ENCODE results near the gene SQOR.

SQOR gene

DNA sequence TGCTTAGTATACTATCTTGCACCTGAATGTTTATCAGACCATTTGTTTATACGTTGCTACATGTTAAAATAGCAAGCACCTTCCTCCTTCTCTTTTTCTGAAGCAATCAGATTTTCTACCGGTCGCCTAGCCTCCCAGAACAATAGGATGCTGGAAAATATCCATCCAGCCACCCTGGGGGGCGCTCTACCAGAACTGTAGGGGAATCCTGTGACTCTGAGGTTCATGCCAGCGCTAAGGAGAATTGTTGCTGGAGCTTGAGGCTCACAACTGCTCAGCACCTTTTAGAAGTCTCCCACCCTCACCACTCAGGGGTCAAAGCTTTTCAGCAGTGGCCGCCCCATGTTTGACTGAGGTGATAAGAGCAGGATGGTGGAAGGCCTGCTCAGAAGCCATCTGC, 27.5 kb downstream of the SQOR start:
- no peak for DNase-seq

- DNase-seq: peak; percentile 59
These were observed 29.6 kb downstream of the SQOR start for GRCh38 chr15:45664451-45664850.

DNA sequence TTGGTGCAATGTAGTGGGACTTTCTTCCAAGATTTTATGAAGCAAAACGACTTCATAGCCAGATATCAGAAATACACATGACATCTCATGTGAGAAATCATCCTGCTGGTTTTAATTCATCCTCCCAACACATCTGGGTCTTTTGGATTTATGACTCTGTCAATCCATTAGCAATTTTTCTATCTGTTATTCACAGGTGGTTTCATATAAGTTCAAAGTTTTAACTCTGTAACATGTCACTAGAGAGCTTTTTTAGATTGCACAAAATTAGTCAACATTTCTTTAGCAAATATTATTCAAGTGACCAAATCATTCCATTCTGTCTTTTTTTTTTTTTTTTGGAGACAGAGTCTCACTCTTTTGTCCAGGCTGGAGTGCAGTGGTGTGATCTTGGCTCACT, 30.4 kb downstream of the SQOR start:
- DNase-seq: peak; percentile 43

- DNase-seq: no peak
These were observed 31.5 kb downstream of the SQOR start for GRCh38 chr15:45666119-45666875.

GRCh38 chr15:45667002-45667401, 32.2 kb downstream of the SQOR start:
- DNase-seq: no peak

- DNase-seq: no peak
These were observed 33.6 kb downstream of the SQOR start for GRCh38 chr15:45668386-45668785.

- no peak for DNase-seq
These were observed 34.6 kb downstream of the SQOR start for GRCh38 chr15:45669422-45669821.

- DNase-seq: no peak
These were observed 35.3 kb downstream of the SQOR start for GRCh38 chr15:45670091-45670490.

DNA sequence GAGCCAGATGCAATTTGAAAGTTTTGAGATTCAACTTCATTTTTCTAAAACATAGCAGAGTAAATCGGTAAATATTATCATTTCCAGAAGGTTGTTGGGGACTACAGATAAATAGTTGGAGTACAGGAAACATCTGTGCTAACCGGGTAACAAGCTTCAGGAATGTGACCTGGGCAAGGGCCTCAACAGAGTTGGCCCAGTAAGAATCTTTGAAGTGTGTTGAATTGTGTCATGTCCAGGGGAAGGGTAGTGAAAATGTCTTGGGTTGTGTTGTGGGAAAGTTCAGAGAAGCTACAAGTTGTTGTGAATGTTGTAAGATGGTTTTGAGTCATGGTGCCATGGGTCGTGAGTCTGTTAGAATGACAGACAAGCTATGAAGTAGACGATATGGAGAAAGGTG, 35.7 kb downstream of the SQOR start:
- no peak for DNase-seq

- DNase-seq: no peak
These were observed 39.8 kb downstream of the SQOR start for GRCh38 chr15:45674677-45675076.

DNA sequence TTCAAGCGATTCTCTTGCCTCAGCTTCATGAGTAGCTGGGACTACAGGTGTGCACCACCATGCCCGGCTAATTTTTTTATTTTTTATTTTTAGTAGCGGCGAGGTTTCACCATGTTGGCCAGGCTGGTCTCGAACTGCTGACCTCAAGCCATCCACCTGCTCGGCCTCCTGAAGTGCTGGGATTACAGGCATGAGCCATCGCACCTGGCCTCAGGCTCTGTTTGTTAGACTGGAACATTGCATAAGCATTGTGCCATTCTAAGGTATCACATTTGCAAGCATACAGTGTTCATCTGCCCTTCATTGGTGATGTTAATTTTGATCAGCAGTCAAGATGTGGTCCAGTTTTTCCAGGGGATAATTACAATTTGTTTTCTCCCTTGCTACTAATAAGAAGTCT, 43.0 kb downstream of the SQOR start:
- DNase-seq: no peak

- no peak for DNase-seq
These were observed 43.8 kb downstream of the SQOR start for GRCh38 chr15:45678459-45679178.

DNA sequence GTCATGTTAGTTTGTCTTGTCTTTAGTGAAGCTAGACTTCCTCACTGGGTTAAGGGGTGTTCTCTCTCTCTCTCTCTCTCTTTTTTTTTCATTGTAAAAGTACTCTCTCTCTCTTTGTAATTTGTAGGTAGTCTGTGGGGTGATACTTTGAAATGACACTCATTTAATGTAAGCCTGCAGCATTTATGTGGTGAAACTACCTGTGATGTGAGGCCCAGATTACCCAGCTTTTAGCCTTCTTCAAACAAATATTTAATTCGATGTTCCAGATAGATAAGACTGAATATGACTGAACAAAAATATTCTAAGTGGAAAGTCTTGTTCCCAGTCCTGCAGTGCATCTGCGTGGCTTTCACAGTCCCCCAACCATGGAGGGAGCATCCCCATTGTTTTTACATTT, 49.7 kb downstream of the SQOR start:
- DNase-seq: no peak

DNA sequence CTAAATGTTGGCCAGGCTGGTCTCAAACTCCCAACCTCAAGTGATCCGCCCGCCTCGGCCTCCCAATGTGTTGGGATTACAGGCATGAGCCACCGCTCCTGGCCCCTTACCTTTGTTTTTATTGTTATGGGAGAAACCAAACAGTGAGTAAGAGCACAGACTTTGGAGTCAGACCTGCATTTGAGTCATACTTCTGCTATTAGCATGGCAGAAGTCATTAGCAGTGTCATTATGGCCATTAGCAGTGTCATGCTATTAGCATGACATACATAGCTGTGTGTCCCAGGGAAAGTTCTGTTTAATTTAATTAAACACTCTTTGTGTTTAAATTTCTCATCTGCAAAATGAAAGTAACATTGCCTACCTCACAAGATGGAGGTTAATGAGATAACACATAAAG, 54.8 kb downstream of the SQOR start:
- no peak for DNase-seq

DNA sequence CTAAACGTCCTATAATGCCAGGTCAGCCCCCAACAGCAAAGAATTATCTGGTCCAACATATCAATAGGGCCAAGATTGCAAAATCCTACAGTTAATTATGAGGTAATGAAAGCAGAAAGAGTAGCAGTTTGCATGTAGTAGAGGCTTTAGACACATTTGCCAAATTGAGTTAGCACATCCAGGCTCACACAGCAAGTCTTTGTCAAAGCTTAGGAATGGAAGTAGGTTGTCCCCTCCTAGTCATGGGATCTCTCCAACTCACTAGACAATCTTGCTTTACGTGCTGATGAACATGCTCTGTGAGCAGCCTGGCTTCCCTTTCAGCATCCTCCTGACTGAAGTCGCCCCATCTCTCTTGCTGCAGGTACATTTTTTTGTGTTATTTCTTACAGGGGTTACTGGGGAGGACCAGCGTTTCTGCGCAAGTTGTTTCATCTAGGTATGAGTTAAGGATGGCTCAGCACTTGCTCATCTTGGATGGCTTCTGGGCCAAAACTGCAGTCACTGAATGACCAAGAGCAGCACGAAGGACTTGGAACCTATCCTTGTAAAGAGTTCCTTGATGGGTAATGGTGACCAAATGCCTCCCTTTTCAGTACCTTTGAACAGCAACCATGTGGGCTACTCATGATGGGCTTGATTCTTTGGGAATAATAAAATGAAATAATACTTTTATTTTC, 55.9 kb downstream of the SQOR start:
- DNase-seq: no peak

GRCh38 chr15:45701108-45701507, 66.3 kb downstream of the SQOR start:
- DNase-seq: no peak

GRCh38 chr15:45702041-45702440, 67.2 kb downstream of the SQOR start:
- DNase-seq: no peak

GRCh38 chr15:45703670-45704328, 69.0 kb downstream of the SQOR start:
- DNase-seq: no peak

DNA sequence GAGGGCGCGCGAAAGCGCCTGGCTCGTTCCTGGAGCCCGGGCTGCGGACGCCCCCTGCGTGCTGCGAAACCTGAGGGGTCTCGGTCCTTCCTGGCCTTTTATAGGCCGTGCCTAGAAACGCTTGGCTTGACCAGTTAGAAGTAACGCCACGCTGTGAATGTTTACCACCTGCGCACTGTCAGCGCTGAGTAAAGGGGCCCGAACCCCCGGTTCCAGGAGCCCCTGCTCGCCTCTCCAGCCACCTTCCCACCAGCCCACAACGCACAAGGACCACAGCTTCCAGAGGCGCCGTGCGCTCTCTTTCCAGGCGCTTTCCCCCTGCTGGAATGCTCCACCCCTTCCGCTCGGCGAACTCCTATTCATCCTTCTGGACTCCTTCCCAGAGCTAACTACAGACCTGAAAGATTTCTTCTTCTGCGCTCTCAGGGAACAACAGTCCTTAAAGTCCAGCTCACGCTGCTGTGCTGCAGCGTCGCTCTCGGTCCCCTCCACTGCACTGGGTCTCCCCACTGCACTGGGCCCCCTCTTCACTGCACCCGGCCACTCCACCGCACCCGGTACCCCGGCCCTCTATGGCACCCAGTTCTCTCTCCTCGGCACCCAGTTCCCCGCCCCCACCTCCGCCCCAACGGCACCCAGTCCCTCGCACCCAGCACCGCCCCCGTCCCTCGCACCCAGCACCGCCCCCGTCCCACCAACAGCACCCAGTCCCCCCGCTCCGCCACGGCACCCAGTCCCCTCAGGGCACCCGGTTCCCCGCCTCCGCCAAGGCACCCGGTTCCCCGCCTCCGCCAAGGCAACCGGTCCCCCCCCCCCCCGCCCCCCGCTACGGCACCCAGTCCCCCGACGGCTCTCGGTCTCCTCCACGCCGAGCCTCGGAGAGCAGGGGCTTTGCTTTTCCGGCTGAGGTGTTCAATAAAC, 69.8 kb downstream of the SQOR start:
- DNase-seq: peak; percentile 16

DNA sequence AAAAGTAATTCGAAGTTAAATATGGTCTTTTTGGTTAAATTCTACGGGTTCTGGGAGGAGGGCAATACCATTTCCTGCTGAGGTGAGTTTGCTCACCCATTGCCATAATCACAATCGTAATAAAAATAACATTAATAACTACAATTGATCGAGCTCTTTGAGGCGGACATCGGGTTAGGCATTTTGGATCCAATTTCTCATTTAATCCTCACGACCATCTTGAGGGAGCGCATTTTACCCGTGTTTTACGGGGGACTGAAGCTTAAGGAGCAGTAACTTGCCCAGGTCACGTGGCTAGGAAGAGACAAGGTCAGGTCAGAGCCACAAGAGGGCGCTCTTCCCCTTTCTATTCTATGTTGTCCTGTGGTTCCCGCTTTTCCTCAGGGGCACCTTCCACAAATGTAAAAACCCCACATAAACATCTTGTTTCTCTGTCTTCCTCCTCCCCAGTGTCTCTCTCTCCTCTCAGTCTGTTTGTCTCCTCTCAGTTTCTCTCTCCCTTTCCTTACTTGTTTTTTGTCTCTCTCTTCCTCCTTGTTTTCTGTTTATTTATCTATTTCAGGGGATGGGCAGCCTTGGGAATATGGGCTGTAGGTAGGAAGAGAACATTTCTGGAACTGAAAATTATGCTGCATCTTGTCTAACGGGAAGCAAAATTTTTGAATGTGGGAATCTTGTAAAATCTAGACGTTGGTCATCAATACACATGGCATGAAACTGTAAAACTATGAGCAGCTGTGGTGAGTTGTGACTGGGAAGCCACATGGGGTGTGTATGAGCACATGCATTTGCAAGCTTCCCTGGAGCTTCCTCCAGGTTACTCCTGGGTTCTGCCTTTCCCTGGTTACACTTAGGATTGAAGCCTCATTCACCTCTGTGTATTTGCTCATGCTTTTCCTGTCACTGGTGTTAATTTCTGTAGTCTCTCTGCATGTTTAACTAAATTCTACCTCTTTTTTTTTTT, 71.0 kb downstream of the SQOR start:
- DNase-seq: peak; percentile 77

DNA sequence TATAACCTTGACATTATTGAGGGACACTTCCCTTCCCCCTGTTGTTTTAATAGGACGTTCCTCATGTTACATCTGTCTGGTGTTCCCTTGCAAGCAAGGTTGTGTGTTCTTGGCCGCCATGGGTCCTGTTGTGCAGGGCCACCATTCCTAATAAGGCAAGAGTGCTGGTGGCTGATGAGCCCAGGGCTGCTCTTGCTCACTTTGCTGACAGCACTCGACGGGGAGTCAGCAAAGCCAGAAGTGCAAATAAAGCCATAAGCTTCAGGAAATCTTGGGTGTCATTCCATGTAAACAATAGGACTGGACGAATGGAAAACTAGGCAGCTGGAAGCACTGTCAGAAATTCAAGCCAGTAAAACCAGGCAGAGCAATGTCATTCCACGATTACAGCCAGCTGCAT, 75.8 kb downstream of the SQOR start:
- DNase-seq: no peak

Measured in fibroblast of skin of back (primary cell).